ENCODE results near the gene TEX2.
"Not testable (repeated sequence)": the region's sequence is repeated elsewhere in the genome, so short reads cannot be mapped to it uniquely, and the experiment has no call there.

TEX2 gene

GRCh38 chr17:64138441-64138840, 124.6 kb downstream of the TEX2 start:
- no peak for DNase-seq (ENCODE audit: low spot score)

DNA sequence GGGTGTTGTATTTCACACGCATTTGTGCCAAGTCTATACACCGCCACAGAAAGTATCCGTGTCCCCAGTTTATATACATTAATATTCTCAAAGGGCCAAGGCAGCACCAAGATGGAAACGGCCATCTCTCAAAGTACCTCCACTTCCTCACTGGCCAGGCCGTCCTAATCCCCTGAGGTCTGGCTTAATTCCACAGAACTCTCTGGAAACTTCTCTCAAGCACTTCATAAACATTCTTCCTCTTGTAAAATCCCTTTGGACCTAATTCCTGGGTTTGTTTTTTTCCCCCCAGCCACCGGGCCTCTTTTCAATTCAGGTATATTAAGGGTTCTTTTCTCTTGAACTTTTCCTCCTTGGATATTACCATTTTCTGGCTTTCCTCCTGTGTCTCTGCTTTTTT, 128.1 kb downstream of the TEX2 start:
- no peak for DNase-seq (ENCODE audit: low spot score)

GRCh38 chr17:64134216-64134970, 128.7 kb downstream of the TEX2 start:
- no peak for DNase-seq (ENCODE audit: low spot score)

- no peak for DNase-seq (ENCODE audit: low spot score)
These were observed 129.4 kb downstream of the TEX2 start for GRCh38 chr17:64133546-64134215.

GRCh38 chr17:64131606-64132270, 131.3 kb downstream of the TEX2 start:
- DNase-seq (ENCODE audit: low spot score): no peak

- no peak for DNase-seq (ENCODE audit: low spot score)
These were observed 132.5 kb downstream of the TEX2 start for GRCh38 chr17:64130559-64131001.

GRCh38 chr17:64129765-64130558, 133.1 kb downstream of the TEX2 start, which contains the start of gene ERN1:
TSS of gene ERN1 (minus strand) at chr17:64130144. CDS start at chr17:64130029, 115 bp downstream.
- peak; percentile 97 for DNase-seq (ENCODE audit: low spot score)

GRCh38 chr17:64129515-64129764, 133.6 kb downstream of the TEX2 start:
- no peak for DNase-seq (ENCODE audit: low spot score)

DNA sequence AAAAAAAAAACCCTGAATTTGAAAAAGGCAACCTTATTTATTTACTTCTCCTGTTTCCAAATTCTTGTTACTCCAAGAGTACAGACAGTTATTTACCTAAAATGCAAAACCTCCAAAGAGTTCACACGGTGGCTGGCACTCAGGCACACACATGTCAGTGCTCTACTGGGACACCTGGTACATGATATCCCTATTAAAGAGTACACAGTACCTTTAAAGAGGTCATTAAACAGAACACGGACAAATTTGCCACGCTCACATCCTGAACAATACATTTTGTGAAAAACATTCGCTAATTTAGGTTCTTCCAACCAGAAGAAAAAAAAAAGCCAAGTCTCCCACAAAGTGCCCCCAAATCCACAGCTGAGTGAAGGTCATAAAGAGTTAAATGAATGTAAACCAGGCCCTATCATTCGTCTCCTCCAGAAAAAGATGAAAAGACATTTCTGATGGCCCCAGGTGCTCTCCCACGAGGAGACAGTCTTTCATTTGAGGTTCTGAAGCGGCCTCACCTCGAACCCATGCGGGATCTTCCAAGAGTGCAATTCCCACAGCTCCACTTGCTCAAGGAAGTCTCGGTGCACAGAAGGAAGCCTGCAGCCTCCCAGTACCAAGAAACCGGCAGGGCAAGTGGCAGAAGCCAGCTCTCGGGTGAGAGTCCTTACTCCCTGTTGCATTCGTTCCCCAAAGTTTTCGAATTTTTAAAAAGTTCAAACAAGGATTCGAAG, 134.1 kb downstream of the TEX2 start:
- no peak for DNase-seq (ENCODE audit: low spot score)

- DNase-seq (ENCODE audit: low spot score): no peak
These were observed 136.1 kb downstream of the TEX2 start for GRCh38 chr17:64126918-64127317.

GRCh38 chr17:64125937-64126336, 137.1 kb downstream of the TEX2 start:
- DNase-seq (ENCODE audit: low spot score): no peak

GRCh38 chr17:64124609-64125008, 138.5 kb downstream of the TEX2 start:
- no peak for DNase-seq (ENCODE audit: low spot score)

DNA sequence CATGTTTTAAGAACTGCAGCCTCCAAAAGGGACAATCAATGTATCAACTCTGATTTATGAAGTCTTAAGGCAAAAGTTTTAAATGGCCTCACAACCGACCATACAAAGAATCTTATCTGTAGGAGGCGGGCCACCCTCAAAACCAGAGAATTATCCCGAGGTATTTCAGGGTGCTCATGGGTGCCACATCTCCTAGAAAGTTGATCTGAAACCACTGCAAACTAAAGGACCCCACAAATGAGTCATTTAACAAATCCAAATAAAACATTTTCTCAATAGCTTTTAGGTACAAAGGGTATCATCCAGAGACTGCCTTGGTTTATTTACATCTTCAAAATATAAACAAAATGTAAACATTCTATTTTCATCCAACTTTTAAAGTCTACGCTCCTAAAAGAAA, 139.9 kb downstream of the TEX2 start:
- no peak for DNase-seq (ENCODE audit: low spot score)

DNA sequence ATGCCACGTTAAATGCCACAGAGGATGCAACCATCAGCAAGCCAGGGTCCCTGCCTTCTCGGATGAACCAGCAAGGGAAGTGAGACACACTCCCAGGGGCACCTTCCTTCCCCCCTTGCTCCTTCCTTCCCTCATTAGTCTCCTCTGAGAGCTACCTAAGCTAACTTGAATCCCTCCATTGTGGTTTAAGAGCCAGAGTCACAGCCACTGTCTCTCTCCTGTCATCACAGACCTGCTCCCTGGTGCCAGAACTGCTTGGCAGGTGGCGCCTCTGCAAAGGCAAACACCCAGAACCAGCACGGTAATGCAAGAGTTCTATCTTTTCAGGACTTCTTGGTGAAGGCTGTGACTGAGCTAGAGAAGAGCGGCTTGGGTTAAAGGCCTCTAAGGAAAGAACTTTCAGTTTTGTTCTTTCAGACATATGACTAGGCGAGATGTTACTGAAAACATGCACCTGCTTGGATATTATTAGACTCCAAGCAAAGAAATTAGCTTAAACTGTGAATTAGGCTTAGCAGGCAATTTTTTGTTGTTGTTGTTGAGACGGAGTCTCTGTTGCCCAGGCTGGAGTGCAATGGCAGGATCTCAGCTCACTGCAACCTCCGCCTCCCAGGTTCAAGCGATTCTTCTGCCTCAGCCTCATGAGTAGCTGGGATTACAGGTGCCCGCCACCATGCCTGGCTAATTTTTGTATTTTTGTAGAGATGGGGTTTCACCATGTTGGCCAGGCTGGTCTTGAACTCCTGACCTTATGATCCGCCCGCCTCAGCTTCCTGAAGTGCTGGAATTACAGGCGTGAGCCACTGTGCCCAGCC, 141.9 kb downstream of the TEX2 start:
- not testable (repeated sequence) for DNase-seq (ENCODE audit: low spot score)

GRCh38 chr17:64120159-64120810, 142.8 kb downstream of the TEX2 start:
- no peak for DNase-seq (ENCODE audit: low spot score)

DNA sequence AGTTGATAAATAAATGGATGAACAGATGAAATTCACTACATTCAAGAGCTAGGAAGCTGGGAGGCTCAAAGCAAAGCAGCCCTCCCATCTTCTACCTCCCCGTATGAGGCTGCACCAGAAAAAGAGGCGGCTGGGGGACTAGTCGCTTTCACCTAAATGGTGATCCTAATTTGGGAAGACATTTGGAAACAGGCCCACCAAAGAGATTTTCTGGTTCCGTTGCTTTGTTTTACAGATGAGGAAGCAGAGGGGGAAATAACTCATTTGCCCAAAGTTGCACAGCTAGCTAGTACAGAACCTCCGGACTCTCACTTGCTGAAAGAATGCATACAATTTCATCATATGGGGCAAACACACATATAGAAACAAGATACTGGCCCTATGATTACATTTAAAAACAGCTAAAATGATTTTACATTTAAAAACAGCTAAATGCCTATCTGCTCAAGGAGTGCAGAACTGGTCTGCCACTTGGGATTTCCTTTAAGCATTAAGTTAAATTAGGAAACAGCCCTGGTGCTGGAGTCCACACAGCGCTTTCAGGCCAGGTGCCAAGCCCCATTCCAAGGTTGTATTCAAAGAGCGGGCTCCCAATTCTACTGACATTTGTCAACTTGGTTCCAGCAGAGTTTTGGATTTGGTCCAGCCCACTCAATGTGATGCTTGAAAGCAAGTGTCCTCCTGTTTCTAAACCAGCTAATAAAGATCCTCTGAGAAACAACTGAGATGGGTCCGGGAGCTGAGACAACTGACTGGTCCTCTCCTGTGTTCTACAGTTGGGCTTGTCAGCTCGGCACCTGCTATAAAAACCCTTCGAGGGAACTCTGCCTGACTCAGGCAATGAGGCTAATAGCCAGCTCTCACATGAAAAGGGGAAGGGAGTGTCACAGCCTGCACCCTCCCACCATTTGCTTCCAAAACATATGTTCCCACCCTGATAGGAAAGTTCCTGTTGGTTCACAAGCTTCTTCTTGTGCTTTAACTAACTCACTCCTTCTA, 144.8 kb downstream of the TEX2 start:
- no peak for DNase-seq (ENCODE audit: low spot score)

DNA sequence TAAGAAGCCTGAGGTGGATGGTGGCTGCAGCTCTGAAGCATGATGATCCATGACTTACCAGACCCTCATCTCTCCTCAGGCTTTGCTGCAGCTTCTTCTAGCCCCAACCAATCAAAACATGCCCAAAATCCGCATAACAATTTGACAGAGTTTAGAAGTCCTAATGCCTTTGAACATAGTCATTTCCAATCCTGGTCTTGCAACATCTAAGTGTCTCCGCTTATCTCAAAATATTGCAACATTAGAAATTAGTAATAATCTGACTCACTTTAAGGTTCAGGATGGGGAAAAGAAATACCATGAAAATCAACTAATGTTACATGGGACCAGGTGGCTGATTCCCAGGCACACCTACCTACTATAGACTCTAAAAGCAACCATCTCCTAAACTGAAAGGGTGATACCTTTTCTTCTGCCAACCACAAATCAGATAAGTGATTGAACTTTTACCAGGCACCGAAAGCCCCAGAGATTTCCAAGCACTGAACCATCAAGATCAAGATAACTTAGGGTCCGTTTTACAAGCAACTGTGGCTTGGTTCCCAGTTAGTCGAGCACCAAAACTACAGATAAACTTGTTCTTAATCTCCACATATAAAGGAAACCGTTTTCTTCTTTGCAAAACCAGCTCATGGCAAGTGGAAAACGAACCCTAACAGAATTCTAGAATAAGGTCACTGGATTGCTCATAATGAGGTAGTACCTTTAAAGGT, 147.1 kb downstream of the TEX2 start:
- DNase-seq (ENCODE audit: low spot score): no peak

GRCh38 chr17:64115043-64115698, 147.9 kb downstream of the TEX2 start:
- no peak for DNase-seq (ENCODE audit: low spot score)
